NCI-H1694 (cell line): Measurements from ENCODE around the gene TP53AIP1.

Experiments
- DNase-seq: peaks from one replicate; lab custom pipeline; 2025; lab: John Stamatoyannopoulos, UW

The TP53AIP1 gene

GRCh38 chr11:128943428-128943976 lies 831 bp upstream of the TP53AIP1 start:
- no peak for DNase-seq

DNA sequence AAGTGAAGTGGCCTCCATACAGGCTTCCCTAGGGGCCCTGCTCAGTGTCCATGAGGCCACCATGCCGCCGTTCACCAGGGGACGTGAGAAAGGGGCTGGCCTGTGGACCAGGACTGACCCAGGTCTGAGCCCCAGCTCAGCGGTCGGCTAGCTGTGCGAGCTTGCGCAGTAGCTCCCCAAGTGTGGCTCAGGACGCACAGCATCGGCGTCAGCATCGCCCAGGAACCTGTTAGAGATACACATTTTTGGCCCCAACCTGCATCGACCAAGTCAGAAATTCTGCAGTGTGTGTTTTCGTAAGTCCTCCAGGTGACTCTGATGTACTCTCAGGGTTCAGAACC lies 429 bp downstream of the TP53AIP1 start:
- DNase-seq: no peak

DNA sequence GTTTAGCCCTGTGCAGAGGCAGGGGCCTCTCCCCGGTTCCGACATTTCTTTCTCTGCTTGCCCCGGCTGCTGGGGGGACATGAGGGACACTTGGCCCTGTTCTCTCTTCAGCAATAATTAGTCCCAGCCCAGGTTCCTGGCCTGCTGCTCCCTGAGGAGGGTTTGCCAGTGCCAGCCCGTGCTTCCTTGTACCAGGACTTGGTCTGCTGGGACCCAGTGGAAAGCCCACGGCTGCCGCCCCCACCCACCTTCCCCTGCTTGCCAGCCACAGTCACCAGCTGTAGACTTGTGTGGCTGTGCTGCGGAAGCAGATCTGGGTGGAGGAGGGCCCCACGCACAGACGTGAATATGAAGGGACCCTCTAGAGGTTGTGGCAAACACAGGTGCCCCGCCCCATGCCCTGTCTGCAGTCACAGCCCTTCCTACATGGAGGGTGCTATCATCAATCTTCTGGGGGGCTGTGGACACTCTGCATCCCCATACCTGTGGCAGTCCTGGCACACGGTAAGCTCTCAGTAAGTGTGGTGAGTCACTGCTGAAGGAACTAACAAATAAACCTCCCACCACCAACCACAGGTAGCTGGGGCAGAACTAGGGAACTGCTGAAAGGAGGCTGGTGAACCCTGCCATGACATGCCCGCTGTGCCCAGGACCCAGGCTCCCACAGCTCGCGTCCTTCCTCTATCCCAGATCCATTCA lies 949 bp downstream of the TP53AIP1 start:
- DNase-seq: no peak

DNA sequence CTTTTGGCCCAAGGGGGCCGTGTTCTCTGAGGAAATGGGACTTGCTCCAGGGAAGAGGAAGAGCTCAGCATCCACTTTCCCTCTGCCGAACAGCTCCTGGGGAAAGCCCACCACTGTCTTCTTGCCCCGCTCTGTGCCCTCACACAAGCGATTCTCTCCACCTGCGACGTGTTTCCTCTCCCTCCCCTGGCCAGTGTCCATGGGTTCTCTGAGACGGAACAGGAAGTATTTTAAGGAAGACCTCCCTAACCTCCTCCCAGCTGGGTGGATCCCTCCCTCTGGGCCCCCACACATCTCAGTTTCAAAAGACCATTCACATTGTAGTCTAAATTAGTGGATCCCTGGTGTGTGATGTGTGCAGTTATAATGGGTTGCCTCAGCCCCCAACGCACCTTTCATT lies 1.6 kb downstream of the TP53AIP1 start:
- DNase-seq: no peak

DNA sequence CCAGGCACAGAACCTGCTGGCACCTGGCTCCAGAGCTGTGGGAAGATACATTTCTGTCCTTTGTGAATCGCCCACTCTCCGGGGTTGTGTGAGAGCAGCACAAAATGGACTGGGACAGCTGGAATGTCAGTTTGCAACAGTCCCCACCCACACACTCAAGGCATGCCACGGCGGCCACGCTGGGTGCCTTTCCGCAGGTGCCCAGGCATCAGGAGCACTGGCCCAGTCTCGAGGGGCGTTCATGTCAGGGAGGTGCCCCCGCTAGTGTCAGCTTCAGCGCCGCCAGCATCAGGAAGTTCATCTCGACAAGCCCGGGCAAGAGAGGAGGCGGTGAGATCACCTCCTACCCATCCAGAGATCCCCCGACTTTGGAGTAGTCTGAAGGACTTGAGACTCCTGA lies 2.1 kb downstream of the TP53AIP1 start:
- DNase-seq: no peak

DNA sequence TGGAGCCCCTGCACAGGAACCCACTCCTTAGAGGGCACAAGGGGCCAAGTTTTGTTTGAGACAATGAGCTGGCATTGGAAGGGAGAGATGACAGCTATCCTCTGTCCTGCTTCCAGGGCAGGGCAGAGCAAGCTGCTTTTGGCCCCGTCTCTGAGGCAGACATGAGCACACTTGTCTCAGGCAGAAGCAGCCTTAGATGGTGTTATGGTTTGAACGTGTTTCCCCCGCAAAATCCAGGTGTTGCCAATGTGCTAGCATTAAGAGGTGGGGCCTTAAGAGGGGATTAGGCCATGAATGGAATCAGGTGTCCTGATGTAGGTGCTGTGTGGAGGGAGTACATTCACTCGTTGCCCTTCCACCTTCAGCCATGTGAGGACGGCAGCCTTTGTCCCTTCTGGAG lies 2.5 kb downstream of the TP53AIP1 start:
- no peak for DNase-seq

- no peak for DNase-seq
Observed at GRCh38 chr11:128939591-128939990, 3.1 kb downstream of the TP53AIP1 start.

GRCh38 chr11:128938156-128938885 lies 4.3 kb downstream of the TP53AIP1 start:
- no peak for DNase-seq

GRCh38 chr11:128937480-128937879 lies 5.2 kb downstream of the TP53AIP1 start:
- no peak for DNase-seq

DNA sequence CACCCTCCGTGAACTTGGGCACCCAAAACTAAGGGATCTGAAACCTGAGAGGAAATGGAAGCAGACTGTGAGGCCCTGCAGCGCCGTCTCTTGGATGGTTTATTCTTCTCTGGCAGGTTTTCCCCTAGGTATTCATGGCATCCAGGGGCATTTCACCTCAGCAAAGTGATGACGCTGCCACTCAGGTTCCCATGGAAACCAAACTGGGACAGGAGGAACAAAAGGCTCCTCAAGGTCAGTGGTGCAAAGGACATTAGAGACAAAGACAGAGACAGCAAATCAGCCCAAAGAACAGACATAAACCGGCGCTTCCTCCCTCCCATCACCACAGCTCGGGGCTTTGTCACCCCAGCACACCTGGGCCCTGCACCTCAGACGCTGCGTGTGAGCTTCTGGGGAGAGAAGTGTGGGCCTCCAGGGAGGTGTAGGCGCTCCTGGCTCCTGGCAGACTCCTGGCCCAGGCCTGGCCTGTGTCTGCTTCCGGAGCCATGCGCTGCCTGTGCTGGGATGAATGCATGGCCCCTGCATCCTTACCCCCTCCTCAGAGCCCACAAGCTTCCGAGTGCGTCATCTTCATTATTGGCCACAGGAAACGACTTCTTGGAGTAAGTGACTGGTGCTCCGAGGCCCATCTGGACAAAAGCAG lies 5.9 kb downstream of the TP53AIP1 start:
- DNase-seq: no peak

DNA sequence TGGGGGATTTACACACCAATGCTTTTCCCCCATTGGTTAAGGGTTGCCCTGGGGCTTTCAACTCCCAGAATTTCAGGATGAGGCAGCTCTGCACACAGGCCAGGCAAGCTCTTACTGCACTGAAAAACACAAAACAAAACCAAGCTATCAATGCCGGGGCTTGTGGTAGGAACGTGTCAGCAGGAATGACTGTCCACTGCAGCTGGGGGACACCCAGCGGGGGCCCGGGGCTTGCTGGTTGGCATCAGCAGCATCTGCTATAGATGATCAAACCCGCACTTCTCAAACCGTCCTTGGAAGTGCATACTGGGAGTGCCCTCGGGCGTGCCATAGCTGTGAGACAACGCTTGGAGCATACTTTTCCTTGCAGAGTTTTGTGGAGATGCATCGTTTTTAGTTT lies 7.7 kb downstream of the TP53AIP1 start:
- DNase-seq: no peak

DNA sequence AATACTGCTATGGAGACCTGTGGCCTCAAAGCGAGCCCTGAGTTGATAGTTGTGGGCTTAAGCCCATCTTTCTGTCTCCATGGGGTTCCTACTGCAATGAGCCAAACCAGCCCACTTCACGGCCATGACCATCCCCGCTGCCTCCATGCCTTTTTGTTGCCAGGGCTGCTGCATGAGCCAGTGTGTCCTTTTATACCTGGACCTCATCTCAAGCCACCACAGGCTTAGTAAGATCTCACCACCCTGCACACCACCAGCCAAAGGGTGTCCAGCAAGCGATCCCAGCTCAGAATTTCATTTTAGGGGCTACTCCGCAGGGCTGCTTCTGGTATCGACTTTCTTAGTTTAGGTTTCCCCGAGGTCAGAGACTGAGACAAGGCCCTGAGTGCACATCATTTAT lies 8.3 kb downstream of the TP53AIP1 start:
- no peak for DNase-seq

GRCh38 chr11:128933481-128934178 lies 9.0 kb downstream of the TP53AIP1 start:
- no peak for DNase-seq

DNA sequence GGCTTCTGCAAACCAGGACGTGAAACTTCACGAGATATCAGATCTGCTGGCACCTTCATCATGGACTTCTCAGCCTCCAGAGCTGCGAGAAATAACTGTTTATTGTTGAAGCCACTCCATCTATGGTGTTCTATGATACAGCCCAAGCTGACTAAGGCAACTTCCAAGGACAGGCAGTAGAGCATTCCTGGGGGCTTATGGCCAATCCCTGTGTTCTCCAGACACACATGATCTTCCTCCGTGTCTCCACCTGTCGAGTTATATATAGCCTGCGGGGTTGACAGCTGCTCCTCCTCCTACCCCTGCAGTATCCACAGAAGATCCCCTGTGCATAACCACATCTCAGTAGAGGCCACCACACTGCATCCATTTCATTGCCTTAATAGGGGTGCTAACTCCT lies 11.0 kb downstream of the TP53AIP1 start:
- no peak for DNase-seq

GRCh38 chr11:128931066-128931465 lies 11.6 kb downstream of the TP53AIP1 start:
- DNase-seq: no peak

- DNase-seq: no peak
Observed at GRCh38 chr11:128929991-128930390, 12.7 kb downstream of the TP53AIP1 start.

GRCh38 chr11:128929468-128929867 lies 13.2 kb downstream of the TP53AIP1 start:
- no peak for DNase-seq

DNA sequence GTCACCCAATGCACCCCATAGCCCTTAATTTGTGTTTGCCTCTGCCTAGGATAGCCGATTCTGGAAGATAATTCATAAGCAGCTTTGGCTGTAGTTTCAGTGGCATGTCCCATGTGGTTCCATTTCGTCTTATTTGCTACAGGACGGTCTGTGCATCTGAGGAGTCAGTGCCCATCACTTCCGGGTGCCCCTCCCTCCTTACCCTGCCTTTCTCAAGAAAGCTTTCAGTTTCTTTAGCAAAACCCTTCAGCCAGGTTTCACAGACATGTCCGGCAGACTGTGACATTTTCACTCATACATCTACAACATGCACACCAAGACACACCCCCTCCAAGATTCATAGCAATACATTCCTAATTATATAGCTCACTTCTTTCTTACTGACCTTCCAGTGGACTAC lies 14.3 kb downstream of the TP53AIP1 start:
- no peak for DNase-seq

DNA sequence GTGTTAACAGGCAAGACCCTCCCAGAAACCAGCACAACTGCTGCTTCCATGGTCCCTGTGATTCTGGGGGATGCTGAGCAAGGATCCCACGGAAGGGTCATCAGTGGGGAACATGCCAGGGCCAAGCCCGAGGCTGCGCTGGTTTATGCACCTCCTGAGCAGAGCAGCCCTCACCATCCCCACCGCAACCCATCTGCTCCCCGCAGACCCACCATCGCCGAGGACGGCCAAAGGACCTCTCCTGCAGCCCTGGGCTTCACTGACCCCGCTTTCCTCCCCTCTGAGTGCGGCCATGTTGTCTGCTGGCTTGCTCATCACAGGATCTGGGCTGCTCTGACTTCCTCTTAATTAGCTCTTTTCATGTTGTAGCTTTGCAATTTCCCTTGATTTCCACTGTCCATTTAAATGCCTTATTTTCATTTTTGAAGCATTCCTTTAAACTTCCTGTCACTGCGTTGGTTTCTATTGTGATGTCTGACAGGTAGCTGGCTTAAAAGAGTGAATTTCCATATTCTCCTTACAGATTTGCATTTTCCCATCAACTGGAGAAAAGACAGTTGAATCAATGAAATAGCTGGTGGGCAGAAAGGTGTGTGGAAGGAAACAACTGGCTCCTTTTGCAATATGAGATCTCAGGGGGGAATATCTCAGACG lies 14.9 kb downstream of the TP53AIP1 start:
- DNase-seq: no peak

DNA sequence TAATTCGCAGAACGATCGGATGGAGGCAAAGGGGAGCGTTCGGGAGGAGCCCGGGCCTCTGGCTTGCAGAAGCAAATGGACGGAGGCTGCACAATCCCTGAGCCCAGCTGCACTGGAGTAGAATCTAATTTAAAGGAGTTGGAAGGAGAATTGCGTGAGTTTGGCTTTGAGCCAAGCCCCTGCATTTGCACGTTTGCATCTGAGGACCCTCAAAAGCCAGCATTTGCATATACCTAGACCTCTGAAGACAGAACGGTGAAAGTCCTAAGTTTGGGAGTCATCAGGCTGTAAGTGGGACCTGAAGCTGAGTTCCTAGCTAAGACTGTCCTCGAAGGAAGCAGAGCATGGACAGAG lies 15.6 kb downstream of the TP53AIP1 start:
- no peak for DNase-seq

- no peak for DNase-seq
Observed at GRCh38 chr11:128926437-128927107, 16.1 kb downstream of the TP53AIP1 start.
